HCT116 (cell line): ENCODE measurements around the gene LY6G6D. TPM values are rescaled to one million over a fixed set of nuclear protein-coding genes. Genes with fewer than 3 reads are reported as not detected.

ENCODE experiments used
- ATAC-seq: fragments of 200-7000 bp; cut with Tn5 transposase; 2 replicates; pipeline ENCODE4 v1.9.1; 2020; ENCODE audit warnings: mild to moderate bottlenecking, moderate library complexity
- BruUV-seq: library from RNA; stranded (reverse); fragments of 400-500 nt; replicated peaks from 2 replicates; lab custom pipeline; 2021; lab: Mats Ljungman, UMichigan
- CTCF ChIA-PET: fragments of 300-600 bp; sonication (Branson Sonifier 250); formaldehyde crosslinking; loops from one replicate; lab custom pipeline; 2021; ENCODE audit warnings: antibody characterized with exemption; lab: Charles Lee
- POLR2A ChIA-PET: fragments of 300-600, 350-600 bp; sonication (Branson Sonifier 250); formaldehyde crosslinking; loops from one replicate; lab custom pipeline; 2021; ENCODE audit warnings: antibody characterized with exemption; lab: Charles Lee
- RAD21 ChIA-PET, 2 experiments: fragments of 300-600 bp; sonication (Branson Sonifier 250); formaldehyde crosslinking; loops; one replicate each; lab custom pipeline; 2023; ENCODE audit warnings: low total read pairs in 2 of 2; ENCODE audit not compliant: uncharacterized antibody in 2 of 2, unreplicated experiment in 2 of 2, low non-redundant PET in 1 of 2; lab: Charles Lee
- DNase-seq: peaks from one replicate; pipeline ENCODE4 v3.0.0-alpha.2; 2010; ENCODE audit warnings: low read depth, low spot score
- H2AFZ ChIP-seq: fragments of 200-600 bp; shearing (Covaris generic), sonication (generic); 2 replicates; pipeline ENCODE4 v1.6.1; 2017; ENCODE audit warnings: low read depth, mixed run types, mixed read lengths, antibody characterized with exemption, low read length; ENCODE audit not compliant: poor library complexity, severe bottlenecking
- H3K27ac ChIP-seq: 2 replicates; pipeline ENCODE4 v1.5.1; 2012; ENCODE audit warnings: low read depth, low read length
- H3K27me3 ChIP-seq: fragments of 200-600 bp; sonication (generic); 2 replicates; pipeline ENCODE4 v1.6.1; 2016; ENCODE audit warnings: mixed run types, low read length, mixed read lengths; ENCODE audit not compliant: insufficient read depth
- H3K36me3 ChIP-seq, 2 experiments: fragments of 200-500 bp in 1 of 2; fragments of 200-600 bp in 1 of 2; sonication (Bioruptor generic) in 1 of 2; sonication (generic) in 1 of 2; 2 replicates each; pipeline versions ENCODE4 v1.5.1 to v1.6.1; 2014 to 2016; ENCODE audit warnings: low read length in 2 of 2, inconsistent platforms in 1 of 2, mixed read lengths in 1 of 2, mixed run types in 1 of 2; ENCODE audit not compliant: insufficient read depth in 2 of 2, control insufficient read depth in 1 of 2
- H3K4me1 ChIP-seq, 2 experiments: fragments of 200-600 bp in 1 of 2; sonication (generic) in 1 of 2; 2 replicates each; pipeline versions ENCODE4 v1.5.1 to v1.6.1; 2012 to 2017; ENCODE audit warnings: low read length in 2 of 2, inconsistent platforms in 1 of 2, mild to moderate bottlenecking in 1 of 2, mixed read lengths in 1 of 2, mixed run types in 1 of 2, moderate library complexity in 1 of 2; ENCODE audit not compliant: insufficient read depth in 2 of 2, control insufficient read depth in 1 of 2
- H3K4me2 ChIP-seq: fragments of 200-600 bp; sonication (generic); 2 replicates; pipeline ENCODE4 v1.6.1; 2017; ENCODE audit warnings: mixed run types, low read length, mixed read lengths
- H3K4me3 ChIP-seq, 2 experiments: fragments of 200-600 bp in 1 of 2; sonication (generic) in 1 of 2; replicated peaks in 1 of 2; 2 replicates each; pipeline ENCODE4 v1.5.1; 2011 to 2016; ENCODE audit warnings: low read length in 2 of 2, control low read depth in 1 of 2, low read depth in 1 of 2, mild to moderate bottlenecking in 1 of 2, mixed read lengths in 1 of 2, mixed run types in 1 of 2
- H3K79me2 ChIP-seq: fragments of 200-600 bp; sonication (generic); 2 replicates; pipeline ENCODE4 v1.6.1; 2017; ENCODE audit warnings: mild to moderate bottlenecking, mixed run types, low read length, moderate library complexity, mixed read lengths; ENCODE audit not compliant: insufficient read depth
- H3K9ac ChIP-seq: fragments of 200-600 bp; sonication (generic); 2 replicates; pipeline ENCODE4 v1.6.1; 2016; ENCODE audit warnings: low read length, mixed read lengths
- H3K9me2 ChIP-seq: fragments of 200-600 bp; sonication (generic), shearing (Covaris generic); 2 replicates; pipeline ENCODE4 v1.6.1; 2017; ENCODE audit warnings: mixed run types, mild to moderate bottlenecking, moderate library complexity; ENCODE audit not compliant: insufficient read depth
- H3K9me3 ChIP-seq, 2 experiments: fragments of 200-500 bp in 1 of 2; fragments of 200-600 bp in 1 of 2; sonication (Bioruptor generic) in 1 of 2; sonication (generic) in 1 of 2; 2 replicates each; pipeline ENCODE4 v1.6.1; 2014 to 2017; ENCODE audit warnings: low read length in 2 of 2, mixed read lengths in 2 of 2, inconsistent platforms in 1 of 2, low read depth in 1 of 2, mild to moderate bottlenecking in 1 of 2, mixed run types in 1 of 2, moderate library complexity in 1 of 2; ENCODE audit not compliant: control insufficient read depth in 1 of 2, insufficient read depth in 1 of 2
- H4K20me1 ChIP-seq: fragments of 200-600 bp; sonication (generic), shearing (Covaris generic); 2 replicates; pipeline ENCODE4 v1.6.1; 2017; ENCODE audit warnings: mixed run types, mild to moderate bottlenecking, moderate library complexity; ENCODE audit not compliant: insufficient read depth
- CBX3 ChIP-seq: IDR thresholded peaks from 2 replicates; pipeline ENCODE4 v1.6.1; 2012; ENCODE audit warnings: low read depth
- EGR1 ChIP-seq: IDR thresholded peaks from 2 replicates; pipeline ENCODE4 v1.6.1; 2012; ENCODE audit warnings: low read depth
- ELF1 ChIP-seq: IDR thresholded peaks from 2 replicates; pipeline ENCODE4 v1.6.1; 2012; ENCODE audit warnings: low read depth, borderline replicate concordance
- EZH2 ChIP-seq: fragments of 200-600 bp; sonication (generic); IDR thresholded peaks from 2 replicates; pipeline ENCODE4 v1.6.1; 2017; ENCODE audit warnings: antibody characterized with exemption, mixed run types
- EZH2phosphoT487 ChIP-seq: fragments of 200-600 bp; IDR thresholded peaks from 2 replicates; pipeline ENCODE4 v1.6.1; 2018; ENCODE audit warnings: antibody characterized with exemption, borderline replicate concordance
- FOSL1 ChIP-seq: IDR thresholded peaks from 2 replicates; pipeline ENCODE4 v1.6.1; 2012; ENCODE audit warnings: low read depth
- JUND ChIP-seq: IDR thresholded peaks from 2 replicates; pipeline ENCODE4 v1.6.1; 2012
- POLR2A ChIP-seq: IDR thresholded peaks from 2 replicates; pipeline ENCODE4 v1.7.0; 2011; ENCODE audit warnings: borderline replicate concordance; ENCODE audit not compliant: insufficient read depth, insufficient read length; ENCODE audit errors: extremely low read depth
- POLR2AphosphoS5 ChIP-seq: IDR thresholded peaks from 2 replicates; pipeline ENCODE4 v1.6.1; 2011; ENCODE audit warnings: mild to moderate bottlenecking, low read depth, low read length, moderate library complexity
- REST ChIP-seq: IDR thresholded peaks from 2 replicates; pipeline ENCODE4 v1.6.1; 2012; ENCODE audit warnings: low read depth
- SIN3A ChIP-seq: IDR thresholded peaks from 2 replicates; pipeline ENCODE4 v1.6.1; 2012; ENCODE audit warnings: low read depth
- SP1 ChIP-seq: IDR thresholded peaks from 2 replicates; pipeline ENCODE4 v1.6.1; 2012; ENCODE audit warnings: low read depth
- SRF ChIP-seq: IDR thresholded peaks from 2 replicates; pipeline ENCODE4 v1.6.1; 2012; ENCODE audit warnings: low read depth
- ZFX ChIP-seq: fragments of 450-650 bp; IDR thresholded peaks from 2 replicates; pipeline ENCODE4 v1.6.1; 2017
- ZNF274 ChIP-seq: fragments of 200-500 bp; sonication (Bioruptor generic); IDR thresholded peaks from 2 replicates; pipeline ENCODE4 v1.6.1; 2014; ENCODE audit warnings: mild to moderate bottlenecking, low read depth, low read length, inconsistent platforms
- intact Hi-C: fragments of 100-400 bp; cut with micrococcal nuclease; formaldehyde crosslinking; loops from 2 replicates; pipeline ENCODE4 v1.10.0; 2022
- total RNA-seq: library from RNA; stranded (reverse); gene quantifications from one replicate; pipeline ENCODE4 v1.2.1, GENCODE V29; 2021; ENCODE audit not compliant: unreplicated experiment

Gene LY6G6D
- total RNA-seq, 1 experiment from 2014 or later, result not detected

GRCh38 chr6:31765910-31766794 lies 51.0 kb downstream of the LY6G6D start:
- Histone ChIP-seq H3K9me2 (no peaks in the 10 kb centered on the region), H3K4me3 (no peak overlapping the region), H3K4me1 (peaks cover 12 to 35% of the 10 kb centered on the region in 2 experiments; a peak in 3 of 4 replicates), H3K36me3 (peaks cover 0 to 5% of the 10 kb centered on the region in 2 experiments; a peak in 1 of 4 replicates), H3K27me3 (no peaks in the 10 kb centered on the region), H3K27ac (no peak overlapping the region; the same call in 1 of the 2 replicates), H3K79me2 (no peaks in the 10 kb centered on the region), H2AFZ (no peak overlapping the region), H3K9ac (no peak overlapping the region), H3K4me2 (no peak overlapping the region), H4K20me1 (no peaks in the 10 kb centered on the region), H3K9me3 (no peaks in the 10 kb centered on the region)
- no peak for TF ChIP-seq SRF
- no peak for TF ChIP-seq FOSL1
- TF ChIP-seq POLR2AphosphoS5, result no peak
- TF ChIP-seq SP1, result no peak
- TF ChIP-seq EGR1, result no peak
- TF ChIP-seq ZNF274, result no peak
- intact Hi-C loops, result no loop called here
- no TSS peak for BruUV-seq
- ChIA-PET RAD21 (no interaction called here), POLR2A (no interaction called here), CTCF (interaction anchor here (0.9 kb wide), 1 partner anchor 64 kb away, joined by 5 read pairs; no protein-coding TSS in a partner anchor)
- ATAC-seq, result no peak
- DNase-seq, result no peak

GRCh38 chr6:31767096-31767645 lies 52.0 kb downstream of the LY6G6D start:
- Histone ChIP-seq H4K20me1 (no peaks in the 10 kb centered on the region), H3K4me2 (no peak overlapping the region), H2AFZ (no peak overlapping the region), H3K4me3 (no peak overlapping the region), H3K9me3 (no peaks in the 10 kb centered on the region), H3K9me2 (no peaks in the 10 kb centered on the region), H3K9ac (no peak overlapping the region), H3K36me3 (no peaks in the 10 kb centered on the region), H3K79me2 (no peaks in the 10 kb centered on the region), H3K4me1 (peaks cover 14 to 38% of the 10 kb centered on the region in 2 experiments; a peak in 3 of 4 replicates), H3K27ac (no peak overlapping the region), H3K27me3 (no peaks in the 10 kb centered on the region)
- intact Hi-C loops, result no loop called here
- ATAC-seq (no peak), DNase-seq (no peak)
- ChIA-PET POLR2A (no interaction called here), RAD21 (no interaction called here), CTCF (no interaction called here)
- BruUV-seq, result no TSS peak
- TF ChIP-seq ZFX (no peak), JUND (no peak), SP1 (no peak), SIN3A (no peak), FOSL1 (no peak), EZH2phosphoT487 (no peak), CBX3 (no peak), SRF (no peak), REST (no peak), ELF1 (no peak), EZH2 (no peak), POLR2A (no peak)
